ENCODE data around the gene SMIM1.

SMIM1 gene

GRCh38 chr1:3788756-3789420 lies 16.3 kb downstream of the SMIM1 start:
- no peak overlapping the region for H3K4me3 ChIP-seq (replicated peaks; ENCODE audit: low read depth, low read length)
- DNase-seq (ENCODE audit: extremely low read depth, low read depth): no peak
- TF ChIP-seq CTCF (IDR thresholded peaks at IDR 0.05; ENCODE audit: low read depth, low read length, missing control alignments): no peak

- no peak for DNase-seq (ENCODE audit: extremely low read depth, low read depth)
- H3K4me3 ChIP-seq (replicated peaks; ENCODE audit: low read depth, low read length): no peak overlapping the region
- TF ChIP-seq CTCF (IDR thresholded peaks at IDR 0.05; ENCODE audit: low read depth, low read length, missing control alignments): no peak
These were observed 17.1 kb downstream of the SMIM1 start for GRCh38 chr1:3789421-3790300.

GRCh38 chr1:3790500-3790923 lies 18.0 kb downstream of the SMIM1 start:
- no peak for TF ChIP-seq CTCF (IDR thresholded peaks at IDR 0.05; ENCODE audit: low read depth, low read length, missing control alignments)

GRCh38 chr1:3790952-3791351 lies 18.4 kb downstream of the SMIM1 start:
- no peak overlapping the region for H3K4me3 ChIP-seq (replicated peaks; ENCODE audit: low read depth, low read length)
- DNase-seq (ENCODE audit: extremely low read depth, low read depth): no peak
- TF ChIP-seq CTCF (IDR thresholded peaks at IDR 0.05; ENCODE audit: low read depth, low read length, missing control alignments): no peak

More at GRCh38 chr1:3790500-3790923, 18.0 kb downstream of the SMIM1 start:
- no peak overlapping the region for H3K4me3 ChIP-seq (replicated peaks; ENCODE audit: low read depth, low read length)
- no peak for DNase-seq (ENCODE audit: extremely low read depth, low read depth)

- no peak for TF ChIP-seq CTCF (IDR thresholded peaks at IDR 0.05; ENCODE audit: low read depth, low read length, missing control alignments)
- no peak for DNase-seq (ENCODE audit: extremely low read depth, low read depth)
- peak overlapping the region; percentile 53 for H3K4me3 ChIP-seq (replicated peaks; ENCODE audit: low read depth, low read length)
These were observed 23.1 kb downstream of the SMIM1 start for GRCh38 chr1:3795453-3796214.

GRCh38 chr1:3796215-3797061 lies 23.9 kb downstream of the SMIM1 start, which contains the start of gene LRRC47:
Gene LRRC47, minus strand, starts transcription at chr1:3796498. Its CDS starts 22 bp downstream, at chr1:3796476.
- TF ChIP-seq CTCF (IDR thresholded peaks at IDR 0.05; ENCODE audit: low read depth, low read length, missing control alignments): no peak
- DNase-seq (ENCODE audit: extremely low read depth, low read depth): peak; percentile 59
- H3K4me3 ChIP-seq (replicated peaks; ENCODE audit: low read depth, low read length): peak within 1 kb of the TSS; percentile 53

Measured in HFF-Myc (cell line).